K562 (cell line): ENCODE measurements around the gene CORT. TPM values are rescaled to one million over a fixed set of nuclear protein-coding genes. Genes with fewer than 3 reads are reported as not detected.
A peak's percentile ranks its signal among the peaks of the same experiment; 100 is the strongest.

Experiments used
- ATF2 ChIP-seq: sonication (generic); formaldehyde crosslinking; IDR thresholded peaks from 2 replicates; pipeline ENCODE4 v1.8.1; 2022; ENCODE audit warnings: missing genetic modification reagents
- BRCA1 ChIP-seq, 2 experiments: fragments of 450-650 bp in 1 of 2; sonication (generic) in 1 of 2; formaldehyde crosslinking in 1 of 2; IDR thresholded peaks; 2 replicates each; pipeline versions ENCODE4 v1.5.0 to v1.6.1; 2017 to 2020; ENCODE audit warnings: mild to moderate bottlenecking in 1 of 2, missing genetic modification reagents in 1 of 2
- FOXJ2 ChIP-seq: fragments of 200-800 bp; sonication (Bioruptor generic); IDR thresholded peaks from 2 replicates; pipeline ENCODE4 v1.6.1; 2016; ENCODE audit warnings: missing genetic modification characterization, missing compliant biosample characterization
- FOXP1 ChIP-seq: sonication (generic); formaldehyde crosslinking; IDR thresholded peaks from 2 replicates; pipeline ENCODE4 v1.8.0; 2022; ENCODE audit warnings: mild to moderate bottlenecking, missing genetic modification reagents
- HES1 ChIP-seq: fragments of 450-650 bp; IDR thresholded peaks from 2 replicates; pipeline ENCODE4 v1.6.1; 2016; ENCODE audit warnings: low read depth, mild to moderate bottlenecking, moderate library complexity
- KLF13 ChIP-seq: fragments of 450-650 bp; IDR thresholded peaks from 2 replicates; pipeline ENCODE4 v1.6.1; 2016; ENCODE audit warnings: missing genetic modification characterization, low read depth, mild to moderate bottlenecking, missing compliant biosample characterization, moderate library complexity, borderline replicate concordance
- NCOA2 ChIP-seq, 2 experiments: fragments of 450-650 bp; IDR thresholded peaks; 2 replicates each; pipeline ENCODE4 v1.6.1; 2018; ENCODE audit warnings: mild to moderate bottlenecking in 2 of 2, moderate library complexity in 1 of 2; ENCODE audit not compliant: partially characterized antibody in 2 of 2
- NCOA6 ChIP-seq: fragments of 450-650 bp; IDR thresholded peaks from 2 replicates; pipeline ENCODE4 v1.6.1; 2017; ENCODE audit warnings: mild to moderate bottlenecking
- PTRF ChIP-seq: fragments of 450-650 bp; IDR thresholded peaks from 2 replicates; pipeline ENCODE4 v1.6.1; 2016; ENCODE audit warnings: mild to moderate bottlenecking, missing genetic modification characterization, missing compliant biosample characterization
- PTTG1 ChIP-seq: fragments of 450-650 bp; IDR thresholded peaks from 2 replicates; pipeline ENCODE4 v1.6.1; 2016; ENCODE audit warnings: low read depth, mild to moderate bottlenecking, missing genetic modification characterization, missing compliant biosample characterization
- PYGO2 ChIP-seq: fragments of 450-650 bp; IDR thresholded peaks from 2 replicates; pipeline ENCODE4 v1.6.1; 2016; ENCODE audit warnings: mild to moderate bottlenecking, missing genetic modification characterization, moderate library complexity, missing compliant biosample characterization
- RFX7 ChIP-seq: fragments of 250-450 bp; sonication (Bioruptor Pico); IDR thresholded peaks from 2 replicates; pipeline ENCODE4 v1.5.1; 2021; ENCODE audit warnings: mild to moderate bottlenecking
- SAFB2 ChIP-seq: fragments of 200-400 bp; formaldehyde crosslinking; IDR thresholded peaks from 2 replicates; pipeline ENCODE4 v1.6.1; 2018; ENCODE audit warnings: borderline replicate concordance, low read length, low read depth, moderate library complexity; ENCODE audit not compliant: severe bottlenecking
- SMAD2 ChIP-seq: fragments of 150-350 bp; IDR thresholded peaks from 2 replicates; pipeline ENCODE4 v1.6.1; 2014; ENCODE audit warnings: low read depth, mild to moderate bottlenecking, low read length
- SREBF2 ChIP-seq: sonication (generic); formaldehyde crosslinking; IDR thresholded peaks from 2 replicates; pipeline ENCODE4 v1.4.0; 2020; ENCODE audit warnings: mild to moderate bottlenecking, missing genetic modification reagents
- TRIM24 ChIP-seq, 2 experiments: fragments of 450-650 bp; IDR thresholded peaks; 2 replicates each; pipeline ENCODE4 v1.6.1; 2016
- ZC3H4 ChIP-seq: sonication (generic); formaldehyde crosslinking; IDR thresholded peaks from 2 replicates; pipeline ENCODE4 v1.9.0; 2021; ENCODE audit warnings: missing genetic modification reagents, borderline replicate concordance
- ZC3H8 ChIP-seq: fragments of 450-650 bp; IDR thresholded peaks from 2 replicates; pipeline ENCODE4 v1.6.1; 2017
- ZMIZ1 ChIP-seq, 2 experiments: fragments of 150-350 bp in 1 of 2; IDR thresholded peaks; 2 replicates each; pipeline ENCODE4 v1.6.1; 2012 to 2016; ENCODE audit warnings: low read depth in 2 of 2, low read length in 2 of 2, mild to moderate bottlenecking in 1 of 2, moderate library complexity in 1 of 2
- ZNF583 ChIP-seq: fragments of 250-450 bp; sonication (Bioruptor Pico); IDR thresholded peaks from 2 replicates; pipeline ENCODE4 v1.4.0; 2020
- polyA plus RNA-seq, 8 experiments: library from polyadenylated mRNA; depleted of rRNA in 4 of 8; stranded (reverse) in 5 of 8; unstranded in 3 of 8; fragments of >200 nt; fragmentation: Nextera tagmentation in 2 of 8; fragmentation: Illumina TruSeq in 1 of 8; extraction: Ambion mirVana in 2 of 8; extraction: Trizol in 1 of 8; gene quantifications; 2 replicates each; pipeline versions ENCODE4 v1.2.1 to v1.2.3, GENCODE V29; 2011 to 2014; ENCODE audit warnings: inconsistent platforms in 1 of 8, missing spikeins in 1 of 8
- total RNA-seq, 7 experiments: library from RNA; depleted of rRNA in 6 of 7; stranded (reverse); fragments of >200 nt in 6 of 7; fragmentation: Illumina TruSeq in 2 of 7; extraction: Trizol in 2 of 7; gene quantifications; 2 replicates each; pipeline versions ENCODE4 v1.2.1 to v1.2.3, GENCODE V29; 2011 to 2021; ENCODE audit warnings: low replicate concordance in 1 of 7

CORT gene
- total and polyA plus RNA-seq, 9 of the 15 experiments (the other 6 are each of a cell fraction or from before 2014, with no cell fraction given), result 0.08 to 0.54 (median 0.13) TPM; not detected in 5

- TF ChIP-seq RFX7 (CRISPR knock-in tag), result no peak
- no peak for TF ChIP-seq PYGO2 (tag)
- peak; percentile 98 for TF ChIP-seq KLF13 (tag)
- TF ChIP-seq ZC3H4 (CRISPR knock-in tag), result no peak
- TF ChIP-seq FOXJ2, result no peak
- no peak for TF ChIP-seq SMAD2
- TF ChIP-seq SREBF2 (CRISPR knock-in tag), result no peak; the same call in 1 of the 2 replicates
- no peak for TF ChIP-seq SAFB2
- no peak for TF ChIP-seq BRCA1 (IDR thresholded peaks at IDR 0.05)
- no peak for TF ChIP-seq BRCA1 (CRISPR knock-in tag; IDR thresholded peaks at IDR 0.05)
- TF ChIP-seq ATF2, result no peak
- peak; percentile 94 for TF ChIP-seq NCOA6
- no peak for TF ChIP-seq NCOA2 (IDR thresholded peaks at IDR 0.05; ENCODE audit: partially characterized antibody in 2 of 2)
- TF ChIP-seq FOXP1 (CRISPR knock-in tag), result peak; percentile 86; the same call in 1 of the 2 replicates
- TF ChIP-seq PTTG1 (tag), result no peak
- no peak for TF ChIP-seq ZC3H8
- TF ChIP-seq ZMIZ1 (IDR thresholded peaks at IDR 0.05; ENCODE audit: low read depth in 2 of 2, low read length in 2 of 2), result peak in 1 of 2 experiments; percentile 70; a peak in 2 of 4 replicates
- no peak for TF ChIP-seq HES1
- no peak for TF ChIP-seq PTRF (tag)
- peak; percentile 71; the same call in 1 of the 2 replicates for TF ChIP-seq ZNF583 (CRISPR knock-in tag)
- TF ChIP-seq TRIM24 (IDR thresholded peaks at IDR 0.05), result peak in 1 of 2 experiments; percentile 86; a peak in 2 of 4 replicates
These were observed 19.4 kb upstream of the CORT start, which contains the start of gene CENPS (continued) for GRCh38 chr1:10430216-10431069.
